SK-N-SH treated with all-trans-retinoic acid at 6 μM for 48 hours (cell line): ENCODE measurements around the gene DDX50.
"Not testable (repeated sequence)": the region's sequence is repeated elsewhere in the genome, so short reads cannot be mapped to it uniquely, and the experiment has no call there.

Experiments
- ATAC-seq: fragments of 200-7000 bp; cut with Tn5 transposase; 3 replicates; pipeline ENCODE4 v1.9.1; 2020; ENCODE audit warnings: mild to moderate bottlenecking, moderate library complexity
- ARNTL ChIP-seq: fragments of 450-650 bp; formaldehyde crosslinking; IDR thresholded peaks from 2 replicates; pipeline ENCODE4 v1.5.0; 2020; ENCODE audit warnings: low read depth, mild to moderate bottlenecking, moderate library complexity, borderline replicate concordance
- BACH2 ChIP-seq: fragments of 250-450 bp; sonication (Bioruptor Pico); IDR thresholded peaks from 2 replicates; pipeline ENCODE4 v1.9.0; 2021; ENCODE audit warnings: mild to moderate bottlenecking, borderline replicate concordance
- CREB5 ChIP-seq: fragments of 250-450 bp; sonication (Bioruptor Pico); IDR thresholded peaks from 2 replicates; pipeline ENCODE4 v1.5.1; 2020; ENCODE audit warnings: low read depth, mild to moderate bottlenecking, moderate library complexity
- CSDC2 ChIP-seq: fragments of 250-450 bp; sonication (Bioruptor Pico); IDR thresholded peaks from 2 replicates; pipeline ENCODE4 v1.5.0; 2020; ENCODE audit warnings: mild to moderate bottlenecking, moderate library complexity
- ESRRG ChIP-seq: fragments of 250-450 bp; sonication (Bioruptor Pico); IDR thresholded peaks from 2 replicates; pipeline ENCODE4 v1.6.1; 2021; ENCODE audit warnings: mild to moderate bottlenecking
- GLIS3 ChIP-seq: fragments of 250-450 bp; sonication (Bioruptor Pico); IDR thresholded peaks from 2 replicates; pipeline ENCODE4 v1.5.0; 2020; ENCODE audit warnings: mild to moderate bottlenecking, moderate library complexity
- ISL1 ChIP-seq: fragments of 250-450 bp; sonication (Bioruptor Pico); IDR thresholded peaks from 2 replicates; pipeline ENCODE4 v2.1.2; 2022; ENCODE audit warnings: mild to moderate bottlenecking, moderate library complexity
- OSR1 ChIP-seq: fragments of 250-450 bp; sonication (Bioruptor Pico); IDR thresholded peaks from 2 replicates; pipeline ENCODE4 v1.8.0; 2022; ENCODE audit warnings: moderate library complexity, mild to moderate bottlenecking, inconsistent platforms
- PPARA ChIP-seq: fragments of 250-450 bp; sonication (Bioruptor Pico); IDR thresholded peaks from 2 replicates; pipeline ENCODE4 v1.5.0; 2020; ENCODE audit warnings: mild to moderate bottlenecking, borderline replicate concordance
- RARB ChIP-seq: fragments of 250-450 bp; sonication (Bioruptor Pico); IDR thresholded peaks from 2 replicates; pipeline ENCODE4 v1.8.0; 2021; ENCODE audit warnings: mild to moderate bottlenecking, moderate library complexity
- SNAI2 ChIP-seq: fragments of 250-450 bp; sonication (Bioruptor Pico); IDR thresholded peaks from 2 replicates; pipeline ENCODE4 v1.5.0; 2020; ENCODE audit warnings: mild to moderate bottlenecking, moderate library complexity
- TCF4 ChIP-seq: fragments of 250-450 bp; sonication (Bioruptor Pico); IDR thresholded peaks from 2 replicates; pipeline ENCODE4 v1.8.0; 2021; ENCODE audit warnings: mild to moderate bottlenecking, moderate library complexity, borderline replicate concordance
- TOX ChIP-seq: fragments of 250-450 bp; sonication (Bioruptor Pico); IDR thresholded peaks from 2 replicates; pipeline ENCODE4 v1.8.0; 2021; ENCODE audit warnings: mild to moderate bottlenecking, moderate library complexity, borderline replicate concordance
- ZC3H10 ChIP-seq: fragments of 250-450 bp; sonication (Bioruptor Pico); IDR thresholded peaks from 2 replicates; pipeline ENCODE4 v1.5.1; 2021; ENCODE audit warnings: mild to moderate bottlenecking, moderate library complexity
- ZFP3 ChIP-seq: fragments of 250-450 bp; sonication (Bioruptor Pico); IDR thresholded peaks from 2 replicates; pipeline ENCODE4 v1.5.0; 2020; ENCODE audit warnings: mild to moderate bottlenecking, moderate library complexity
- ZFP30 ChIP-seq: fragments of 450-650 bp; formaldehyde crosslinking; IDR thresholded peaks from 2 replicates; pipeline ENCODE4 v1.5.0; 2022; ENCODE audit warnings: mild to moderate bottlenecking, moderate library complexity
- ZNF565 ChIP-seq: fragments of 450-650 bp; formaldehyde crosslinking; conservative IDR thresholded peaks from 2 replicates; pipeline ENCODE4 v1.5.0; 2020; ENCODE audit warnings: low read depth, mild to moderate bottlenecking, moderate library complexity
- ZNF70 ChIP-seq: fragments of 450-650 bp; formaldehyde crosslinking; IDR thresholded peaks from 2 replicates; pipeline ENCODE4 v1.5.0; 2020; ENCODE audit warnings: mild to moderate bottlenecking, moderate library complexity
- ZNF8 ChIP-seq: fragments of 450-650 bp; formaldehyde crosslinking; IDR thresholded peaks from 2 replicates; pipeline ENCODE4 v1.5.0; 2020; ENCODE audit warnings: mild to moderate bottlenecking, moderate library complexity
- TF ChIP-seq, protein P1 (sequence below): fragments of 250-450 bp; sonication (Bioruptor Pico); IDR thresholded peaks from 2 replicates; pipeline ENCODE4 v1.8.0; 2021; ENCODE audit warnings: low read depth, mild to moderate bottlenecking, moderate library complexity, borderline replicate concordance

DDX50 gene

DNA sequence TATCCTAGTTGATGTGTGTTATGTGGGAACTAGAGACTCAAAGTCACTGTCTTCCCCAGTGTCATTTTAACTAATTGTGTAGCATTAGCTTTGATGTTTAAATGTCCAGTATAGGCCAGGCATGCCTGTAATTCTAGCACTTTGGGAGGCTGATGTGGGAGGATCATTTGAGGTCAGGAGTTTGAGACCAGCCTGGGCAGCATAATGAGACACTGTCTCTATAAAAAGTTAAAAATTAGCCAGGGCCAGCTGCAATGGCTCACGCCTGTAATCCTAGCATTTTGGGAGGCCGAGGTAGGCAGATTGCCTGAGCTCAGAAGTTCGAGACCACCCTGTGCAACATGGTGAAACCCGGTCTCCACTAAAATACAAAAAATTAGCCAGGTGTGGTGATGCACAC, 24.4 kb downstream of the DDX50 start (continued):
- TF ChIP-seq ZC3H10 (CRISPR knock-in tag): no peak
- no peak for TF ChIP-seq RARB (CRISPR knock-in tag)
- TF ChIP-seq, all 23 proteins: peak for 0

GRCh38 chr10:68929157-68929556, 28.0 kb downstream of the DDX50 start:
- not testable (repeated sequence) for ATAC-seq

GRCh38 chr10:68929888-68930287, 28.8 kb downstream of the DDX50 start:
- not testable (repeated sequence) for ATAC-seq

GRCh38 chr10:68932860-68933259, 31.7 kb downstream of the DDX50 start:
- not testable (repeated sequence) for ATAC-seq

GRCh38 chr10:68934994-68935393, 33.9 kb downstream of the DDX50 start:
- TF ChIP-seq TOX (CRISPR knock-in tag) (no peak), ZNF565 (CRISPR knock-in tag) (no peak), TCF4 (CRISPR knock-in tag) (no peak), BACH2 (CRISPR knock-in tag) (no peak), SNAI2 (CRISPR knock-in tag) (no peak)
- no peak for ATAC-seq

GRCh38 chr10:68938117-68938516, 37.0 kb downstream of the DDX50 start:
- no peak for ATAC-seq
- TF ChIP-seq, protein P1, sequence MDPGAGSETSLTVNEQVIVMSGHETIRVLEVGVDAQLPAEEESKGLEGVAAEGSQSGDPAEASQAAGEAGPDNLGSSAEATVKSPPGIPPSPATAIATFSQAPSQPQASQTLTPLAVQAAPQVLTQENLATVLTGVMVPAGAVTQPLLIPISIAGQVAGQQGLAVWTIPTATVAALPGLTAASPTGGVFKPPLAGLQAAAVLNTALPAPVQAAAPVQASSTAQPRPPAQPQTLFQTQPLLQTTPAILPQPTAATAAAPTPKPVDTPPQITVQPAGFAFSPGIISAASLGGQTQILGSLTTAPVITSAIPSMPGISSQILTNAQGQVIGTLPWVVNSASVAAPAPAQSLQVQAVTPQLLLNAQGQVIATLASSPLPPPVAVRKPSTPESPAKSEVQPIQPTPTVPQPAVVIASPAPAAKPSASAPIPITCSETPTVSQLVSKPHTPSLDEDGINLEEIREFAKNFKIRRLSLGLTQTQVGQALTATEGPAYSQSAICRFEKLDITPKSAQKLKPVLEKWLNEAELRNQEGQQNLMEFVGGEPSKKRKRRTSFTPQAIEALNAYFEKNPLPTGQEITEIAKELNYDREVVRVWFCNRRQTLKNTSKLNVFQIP (CRISPR knock-in tag): no peak
- TF ChIP-seq SNAI2 (CRISPR knock-in tag) (no peak), RARB (CRISPR knock-in tag) (no peak), ZC3H10 (CRISPR knock-in tag) (no peak), ESRRG (CRISPR knock-in tag) (no peak), ARNTL (CRISPR knock-in tag) (no peak)

DNA sequence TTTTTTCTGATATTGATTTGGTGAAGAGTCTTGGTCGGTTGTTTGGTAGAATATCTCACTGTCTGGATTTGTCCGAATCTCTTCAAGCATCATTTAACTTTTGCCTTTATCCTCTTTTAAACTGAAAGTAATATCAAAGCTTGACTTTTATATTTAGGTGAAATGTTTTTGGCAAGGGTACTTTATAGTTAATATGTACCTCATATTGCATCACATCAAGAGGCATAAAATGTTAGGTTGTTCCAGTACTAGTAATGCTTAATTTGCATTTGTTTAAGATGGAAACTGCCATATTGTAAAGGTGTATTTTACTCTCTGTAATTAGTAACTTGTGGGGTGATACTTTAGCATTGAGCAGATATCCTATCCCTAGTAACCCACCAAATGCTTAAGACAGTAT, 37.8 kb downstream of the DDX50 start:
- TF ChIP-seq SNAI2 (CRISPR knock-in tag) (no peak), TOX (CRISPR knock-in tag) (no peak), PPARA (CRISPR knock-in tag) (no peak), CREB5 (no peak), ARNTL (CRISPR knock-in tag) (no peak), OSR1 (CRISPR knock-in tag) (no peak), ZNF70 (CRISPR knock-in tag) (no peak), ISL1 (CRISPR knock-in tag) (no peak), ZFP3 (CRISPR knock-in tag) (no peak), ZNF8 (no peak), ZFP30 (CRISPR knock-in tag) (no peak), RARB (CRISPR knock-in tag) (no peak), ZNF565 (CRISPR knock-in tag) (no peak)
- no peak for ATAC-seq

DNA sequence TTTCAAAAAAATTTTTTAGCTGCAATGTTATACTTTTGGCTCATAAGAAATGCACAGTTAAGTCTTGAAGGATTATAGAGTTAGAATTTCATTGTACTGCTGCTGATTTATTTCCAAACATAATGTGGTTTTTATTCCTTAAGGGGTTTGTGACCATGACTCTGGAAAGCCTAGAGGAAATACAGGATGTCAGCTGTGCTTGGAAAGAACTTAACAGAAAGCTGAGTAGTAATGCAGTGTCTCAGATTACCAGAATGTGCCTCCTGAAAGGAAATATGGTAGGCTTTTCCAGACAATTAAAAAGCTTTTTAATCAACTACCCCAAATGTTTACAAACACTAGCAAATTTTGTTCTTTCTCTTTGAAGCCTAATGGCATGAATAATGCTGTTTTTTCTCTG, 39.8 kb downstream of the DDX50 start:
- peak; percentile 66 for ATAC-seq

GRCh38 chr10:68950598-68950997, 49.5 kb downstream of the DDX50 start:
- TF ChIP-seq ARNTL (CRISPR knock-in tag) (no peak), OSR1 (CRISPR knock-in tag) (no peak), PPARA (CRISPR knock-in tag) (no peak), ZFP3 (CRISPR knock-in tag) (no peak), CSDC2 (no peak), RARB (CRISPR knock-in tag) (no peak), ZNF8 (no peak), ZNF565 (CRISPR knock-in tag) (no peak), ESRRG (CRISPR knock-in tag) (no peak), TOX (CRISPR knock-in tag) (no peak), GLIS3 (CRISPR knock-in tag) (no peak), TCF4 (CRISPR knock-in tag) (no peak)
- ATAC-seq: no peak
